Thyroid gland (tissue), 4 donors: Measurements from ENCODE around the gene PRXL2B.

Experiments used
- CTCF ChIP-seq, 6 experiments: fragments of 200-600 bp in 3 of 6; fragments of 450-650 bp in 3 of 6; sonication (generic) in 3 of 6; IDR thresholded peaks; one replicate each; pipeline ENCODE4 v1.5.1; 2016 to 2019; ENCODE audit warnings: antibody characterized with exemption in 6 of 6, mild to moderate bottlenecking in 2 of 6, inconsistent platforms in 1 of 6, moderate library complexity in 1 of 6
- POLR2A ChIP-seq, 2 donors: fragments of 450-650 bp; IDR thresholded peaks; one replicate each; pipeline ENCODE4 v1.6.1; 2017; ENCODE audit warnings: antibody characterized with exemption in 2 of 2, mild to moderate bottlenecking in 2 of 2, moderate library complexity in 1 of 2

DNA sequence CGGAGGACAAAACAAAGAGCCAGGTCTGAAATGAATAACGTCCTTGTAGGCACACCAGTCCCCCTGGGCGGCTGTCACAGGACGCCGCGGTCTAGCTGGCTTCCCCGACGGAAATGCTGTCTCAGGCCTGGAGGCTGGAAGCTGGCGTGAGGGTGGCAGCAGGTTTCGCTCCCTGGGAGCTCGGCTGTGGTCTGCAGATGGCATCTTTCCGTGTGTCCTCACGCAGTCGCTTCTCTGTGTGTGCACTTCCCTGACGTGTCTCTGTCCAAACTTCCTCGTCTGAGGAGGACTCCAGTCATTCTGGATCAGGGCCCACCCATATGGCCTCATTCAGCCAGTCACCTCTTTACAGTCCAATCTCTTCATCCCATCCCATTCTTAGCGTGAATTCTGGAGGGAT, 16.2 kb upstream of the PRXL2B start:
- TF ChIP-seq CTCF (IDR thresholded peaks at IDR 0.05) (no peak), POLR2A (IDR thresholded peaks at IDR 0.05) (no peak)
